Measurements from ENCODE around the gene REX1BD.

Gene REX1BD

GRCh38 chr19:18603255-18603957 lies 14.8 kb downstream of the REX1BD start:
- Histone ChIP-seq H3K4me1 (ENCODE audit: insufficient read depth, low read length) (peaks cover 8% of the 10 kb centered on the region; the same call in 1 of the 2 replicates), H3K36me3 (ENCODE audit: insufficient read depth, low read length) (no peaks in the 10 kb centered on the region), H3K9ac (ENCODE audit: low read depth, low read length) (peak overlapping the region; percentile 27; the same call in 1 of the 2 replicates), H3K9me3 (ENCODE audit: control insufficient read depth, insufficient read depth, low read length) (no peaks in the 10 kb centered on the region)

GRCh38 chr19:18603958-18604819 lies 15.6 kb downstream of the REX1BD start:
- no peaks in the 10 kb centered on the region for H3K9me3 ChIP-seq (ENCODE audit: control insufficient read depth, insufficient read depth, low read length)
- no peaks in the 10 kb centered on the region for H3K36me3 ChIP-seq (ENCODE audit: insufficient read depth, low read length)
- H3K4me1 ChIP-seq (ENCODE audit: insufficient read depth, low read length): peaks cover 8% of the 10 kb centered on the region; the same call in 1 of the 2 replicates
- peak overlapping the region; percentile 27; the same call in 1 of the 2 replicates for H3K9ac ChIP-seq (ENCODE audit: low read depth, low read length)

DNA sequence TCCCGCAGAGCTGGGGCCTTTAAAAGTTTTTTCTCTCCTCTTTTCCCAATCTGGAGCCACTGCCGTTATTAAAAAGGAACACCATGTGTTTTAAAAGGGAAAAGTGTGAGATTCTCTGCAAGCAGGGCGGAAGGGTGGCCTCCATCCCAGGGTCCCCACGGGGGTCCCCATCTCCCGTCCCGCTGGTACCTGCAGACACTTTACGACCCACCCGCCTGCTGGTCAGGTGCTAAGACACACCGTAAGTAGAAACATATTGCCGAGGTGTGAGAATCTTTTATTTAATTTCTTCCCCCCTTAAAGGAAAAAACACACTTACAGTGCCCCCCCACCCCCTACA lies 16.2 kb downstream of the REX1BD start:
- Histone ChIP-seq H3K4me1 (ENCODE audit: insufficient read depth, low read length) (peaks cover 12% of the 10 kb centered on the region; the same call in 1 of the 2 replicates), H3K9ac (ENCODE audit: low read depth, low read length) (no peak overlapping the region), H3K9me3 (ENCODE audit: control insufficient read depth, insufficient read depth, low read length) (no peaks in the 10 kb centered on the region), H3K36me3 (ENCODE audit: insufficient read depth, low read length) (no peaks in the 10 kb centered on the region)

GRCh38 chr19:18605196-18605545 lies 16.6 kb downstream of the REX1BD start:
- H3K9ac ChIP-seq (ENCODE audit: low read depth, low read length): no peak overlapping the region; the same call in 1 of the 2 replicates
- H3K9me3 ChIP-seq (ENCODE audit: control insufficient read depth, insufficient read depth, low read length): no peaks in the 10 kb centered on the region
- peaks cover 16% of the 10 kb centered on the region for H3K4me1 ChIP-seq (ENCODE audit: insufficient read depth, low read length)
- H3K36me3 ChIP-seq (ENCODE audit: insufficient read depth, low read length): no peaks in the 10 kb centered on the region

DNA sequence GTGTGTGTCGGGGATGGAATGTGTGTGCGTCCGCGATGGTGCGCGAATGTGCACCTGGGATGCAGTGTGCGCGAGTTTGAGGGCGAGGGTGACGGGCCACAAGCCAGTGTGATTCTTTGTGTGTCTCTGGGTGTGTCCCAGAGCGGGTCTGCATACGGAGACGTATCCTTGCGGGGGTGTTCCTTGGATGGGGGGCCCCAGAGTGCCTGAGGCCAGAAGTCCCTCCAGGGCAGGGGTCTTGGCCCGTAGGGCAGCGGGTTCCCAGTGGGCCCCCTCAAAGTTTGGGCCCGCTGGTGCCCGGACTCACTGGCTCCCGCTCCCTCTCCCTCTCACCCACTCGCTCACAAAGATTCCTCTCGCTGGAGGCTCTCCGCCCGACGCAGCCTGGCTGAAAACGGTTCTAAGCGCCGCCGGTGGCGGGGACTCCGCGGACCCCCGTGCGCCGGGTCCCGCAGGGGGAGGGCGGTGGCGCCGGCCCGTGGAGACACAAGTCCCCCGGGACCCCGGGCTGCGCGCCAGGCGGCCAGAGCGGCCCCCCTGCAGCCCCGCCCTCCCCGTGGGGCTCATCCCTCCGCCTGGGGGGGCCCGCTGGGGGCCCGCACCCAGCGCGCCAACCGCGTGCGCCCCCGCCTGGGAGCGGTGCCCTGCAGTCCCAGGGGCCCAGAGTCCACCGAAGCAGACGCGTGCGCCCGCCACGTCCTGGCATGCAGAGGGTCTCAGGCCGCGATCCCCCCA lies 17.1 kb downstream of the REX1BD start:
- H3K4me1 ChIP-seq (ENCODE audit: insufficient read depth, low read length): peaks cover 19% of the 10 kb centered on the region
- 0 out of 2 replicates have a peak overlapping the region, but pooled peaks have one; percentile 1 for H3K9ac ChIP-seq (ENCODE audit: low read depth, low read length)
- H3K36me3 ChIP-seq (ENCODE audit: insufficient read depth, low read length): no peaks in the 10 kb centered on the region
- no peaks in the 10 kb centered on the region for H3K9me3 ChIP-seq (ENCODE audit: control insufficient read depth, insufficient read depth, low read length)

DNA sequence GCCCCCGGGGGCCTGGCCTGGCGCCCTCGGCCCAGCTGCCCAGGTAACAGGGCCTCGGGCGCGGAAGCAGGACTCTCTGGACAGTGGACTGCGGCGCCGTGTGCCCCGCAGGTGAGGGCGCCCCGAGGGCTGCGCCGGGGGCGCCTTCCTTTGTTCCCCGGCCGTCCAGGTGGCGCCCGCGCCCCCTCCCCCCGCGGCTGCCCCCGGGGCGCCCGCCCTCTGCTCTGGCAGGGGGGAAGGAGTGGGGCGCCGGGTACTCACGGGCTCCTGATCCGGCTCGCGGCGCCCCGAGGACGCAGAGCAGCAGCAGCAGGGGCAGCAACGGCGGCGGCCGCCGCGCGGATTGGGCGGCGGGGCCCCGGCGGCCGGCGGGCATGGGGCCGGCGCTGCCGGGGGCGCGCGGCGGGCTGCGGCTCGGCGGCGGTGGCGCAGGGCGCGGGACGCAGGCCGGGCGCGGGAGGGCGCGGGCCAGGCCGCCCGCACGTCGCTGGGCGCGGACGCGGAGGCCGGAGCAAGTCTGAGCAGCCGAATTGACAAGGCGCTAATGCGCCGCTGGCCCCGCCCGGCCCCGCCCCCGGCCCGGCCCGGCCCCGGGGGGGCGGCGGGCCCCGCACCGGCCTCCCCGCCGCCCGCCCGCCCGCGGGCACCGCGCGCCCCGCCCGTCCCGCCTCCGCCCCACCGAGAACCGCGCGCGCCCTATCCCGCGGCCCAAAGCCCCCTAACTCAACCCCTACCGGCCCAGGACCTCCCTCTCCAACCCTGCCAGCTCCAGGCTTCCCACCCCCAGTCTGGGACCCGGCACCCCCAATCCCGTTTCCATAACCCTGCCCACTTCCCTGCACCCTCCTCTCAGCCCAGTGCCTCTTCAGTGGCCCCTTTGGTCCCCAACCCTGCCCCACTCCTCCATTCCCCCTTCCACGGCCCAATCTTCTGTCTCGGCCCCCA lies 18.0 kb downstream of the REX1BD start, which contains the start of gene CRLF1:
Gene CRLF1 (minus strand): TSS at position 519 of the 945 bp plus-strand sequence. CDS start 143 bp downstream, at position 376.
- Histone ChIP-seq H3K9ac (ENCODE audit: low read depth, low read length) (peak within 1 kb of the TSS; percentile 9; the same call in 1 of the 2 replicates), H3K36me3 (ENCODE audit: insufficient read depth, low read length) (no peaks in the 10 kb centered on the region), H3K9me3 (ENCODE audit: control insufficient read depth, insufficient read depth, low read length) (no peaks in the 10 kb centered on the region), H3K4me1 (ENCODE audit: insufficient read depth, low read length) (peaks cover 23% of the 10 kb centered on the region)

DNA sequence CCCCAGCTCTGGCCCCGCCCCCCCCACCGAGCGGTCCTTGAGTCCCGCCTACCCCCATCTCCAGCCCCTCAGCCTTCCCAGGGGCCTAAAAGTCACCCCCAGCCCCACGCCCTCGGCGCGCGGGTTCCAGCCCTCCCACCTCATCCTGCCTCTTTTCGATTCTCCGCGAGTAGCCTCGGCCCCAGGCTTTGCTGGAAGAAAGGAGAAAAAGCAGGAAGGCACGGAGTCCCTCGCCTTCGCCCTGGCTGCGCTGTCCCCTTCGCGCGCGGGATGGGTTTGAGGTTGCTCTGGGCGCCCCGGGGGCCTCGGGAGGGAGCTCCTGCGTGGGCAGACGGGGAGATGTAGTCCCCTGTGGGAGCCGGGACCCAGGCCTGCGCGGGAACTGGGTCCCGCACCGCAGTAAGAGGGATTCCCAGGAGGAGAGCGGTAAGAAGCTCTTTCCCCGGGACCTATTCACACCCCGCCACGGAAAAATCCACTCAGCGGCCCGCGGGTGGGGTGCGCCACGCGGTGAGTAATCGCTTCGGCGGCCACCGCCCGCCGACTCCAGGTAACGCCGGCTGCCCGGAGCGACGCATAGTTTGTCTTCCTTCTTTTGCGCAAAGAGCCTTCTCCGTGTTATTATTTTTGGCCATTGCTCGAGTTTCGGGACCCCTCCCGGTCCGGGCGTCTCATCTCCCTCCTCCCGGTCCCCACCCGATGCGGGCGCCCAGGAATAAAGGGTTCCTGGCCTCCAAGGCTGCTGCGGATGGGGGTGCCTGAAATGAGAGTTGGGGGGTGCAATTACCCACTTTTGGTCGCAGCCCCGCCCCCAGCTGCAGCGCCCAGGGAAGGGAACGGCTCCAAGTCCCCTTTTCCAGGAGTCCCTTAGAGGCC lies 18.9 kb downstream of the REX1BD start:
- Histone ChIP-seq H3K9ac (ENCODE audit: low read depth, low read length) (peak overlapping the region; percentile 9; the same call in 1 of the 2 replicates), H3K4me1 (ENCODE audit: insufficient read depth, low read length) (peaks cover 23% of the 10 kb centered on the region), H3K36me3 (ENCODE audit: insufficient read depth, low read length) (no peaks in the 10 kb centered on the region), H3K9me3 (ENCODE audit: control insufficient read depth, insufficient read depth, low read length) (no peaks in the 10 kb centered on the region)

GRCh38 chr19:18608102-18608804 lies 19.7 kb downstream of the REX1BD start:
- H3K4me1 ChIP-seq (ENCODE audit: insufficient read depth, low read length): peaks cover 23% of the 10 kb centered on the region
- no peak overlapping the region for H3K9ac ChIP-seq (ENCODE audit: low read depth, low read length)
- no peaks in the 10 kb centered on the region for H3K36me3 ChIP-seq (ENCODE audit: insufficient read depth, low read length)
- H3K9me3 ChIP-seq (ENCODE audit: control insufficient read depth, insufficient read depth, low read length): no peaks in the 10 kb centered on the region

DNA sequence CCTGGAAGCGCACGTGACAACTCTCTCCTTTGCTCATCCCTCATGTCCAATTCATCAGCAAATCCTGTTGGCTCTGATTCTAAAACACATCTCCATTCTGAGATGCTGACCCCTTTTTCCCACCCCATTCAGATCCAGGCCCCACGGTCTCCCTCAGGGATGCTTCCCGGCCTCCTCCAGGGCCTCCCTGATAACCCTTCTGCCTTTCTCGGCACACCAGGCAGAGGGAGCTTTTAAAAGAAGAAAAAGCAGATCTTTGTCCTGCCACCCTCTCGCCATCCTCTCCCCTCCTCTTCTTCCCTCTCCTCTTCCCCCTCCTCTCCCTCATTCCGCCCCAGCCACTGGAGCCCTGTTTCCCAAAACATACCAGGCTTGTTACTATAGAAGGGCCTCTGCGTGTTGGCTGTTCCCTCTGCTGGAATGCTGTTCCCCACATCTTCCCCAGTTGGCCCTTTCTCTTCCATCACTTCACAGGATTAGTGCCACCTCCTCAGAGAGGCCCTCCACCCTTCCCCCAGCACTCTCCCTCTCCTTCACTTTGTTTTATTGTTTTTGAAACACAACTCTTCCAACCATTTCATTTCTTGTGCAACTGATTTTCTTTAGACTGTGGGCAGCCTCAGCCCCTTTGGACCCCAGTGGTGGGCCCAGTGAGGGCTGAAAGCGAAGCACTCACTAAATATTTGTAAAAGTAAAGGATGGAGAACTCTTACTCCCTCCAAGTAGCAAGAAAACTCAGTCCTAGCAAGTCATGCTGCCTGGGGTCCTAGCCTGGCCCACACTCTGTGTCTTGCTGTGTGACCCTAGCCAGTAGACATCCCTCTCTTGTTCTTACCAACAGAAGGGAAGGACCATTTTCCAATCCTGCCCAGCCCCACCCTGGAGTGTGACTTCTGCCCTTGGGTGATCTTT lies 20.5 kb downstream of the REX1BD start:
- no peak overlapping the region for H3K9ac ChIP-seq (ENCODE audit: low read depth, low read length)
- H3K36me3 ChIP-seq (ENCODE audit: insufficient read depth, low read length): no peaks in the 10 kb centered on the region
- no peaks in the 10 kb centered on the region for H3K9me3 ChIP-seq (ENCODE audit: control insufficient read depth, insufficient read depth, low read length)
- H3K4me1 ChIP-seq (ENCODE audit: insufficient read depth, low read length): peaks cover 22% of the 10 kb centered on the region

DNA sequence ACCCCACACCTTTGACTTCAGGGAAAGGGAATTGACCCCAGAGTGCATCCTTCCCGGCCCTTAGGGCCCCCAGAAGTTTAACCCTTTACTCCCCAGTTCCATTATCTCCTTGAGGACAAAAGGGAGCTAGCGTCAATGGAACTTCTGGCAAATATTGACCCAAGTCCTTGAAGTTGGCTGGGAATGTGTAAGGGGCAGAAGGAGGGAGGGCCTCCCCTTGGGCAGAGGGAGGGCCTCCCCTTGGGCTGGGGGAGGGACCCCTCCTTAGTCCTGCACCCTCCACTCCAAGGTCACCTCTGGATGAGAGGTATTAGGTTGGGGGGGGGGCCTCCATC lies 21.1 kb downstream of the REX1BD start:
- Histone ChIP-seq H3K4me1 (ENCODE audit: insufficient read depth, low read length) (peaks cover 16% of the 10 kb centered on the region), H3K9ac (ENCODE audit: low read depth, low read length) (no peak overlapping the region; the same call in 1 of the 2 replicates), H3K9me3 (ENCODE audit: control insufficient read depth, insufficient read depth, low read length) (no peaks in the 10 kb centered on the region), H3K36me3 (ENCODE audit: insufficient read depth, low read length) (no peaks in the 10 kb centered on the region)

DNA sequence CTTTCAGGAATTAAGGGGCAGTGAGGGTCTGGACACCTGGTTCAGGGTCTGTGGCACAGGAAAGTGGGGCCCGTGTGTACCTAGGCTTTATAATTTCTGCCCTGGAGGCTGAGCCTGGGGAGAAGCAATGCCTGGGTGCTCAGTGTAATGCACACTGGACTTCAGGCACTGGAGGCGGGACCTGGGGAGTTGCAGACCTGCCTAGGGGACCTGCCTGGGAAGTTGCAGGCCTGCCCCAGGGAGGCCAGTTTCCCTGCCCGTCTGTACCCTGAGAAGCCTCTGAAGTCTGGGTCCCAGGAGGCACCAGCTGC lies 21.6 kb downstream of the REX1BD start:
- no peaks in the 10 kb centered on the region for H3K9me3 ChIP-seq (ENCODE audit: control insufficient read depth, insufficient read depth, low read length)
- no peaks in the 10 kb centered on the region for H3K36me3 ChIP-seq (ENCODE audit: insufficient read depth, low read length)
- no peak overlapping the region; the same call in 1 of the 2 replicates for H3K9ac ChIP-seq (ENCODE audit: low read depth, low read length)
- H3K4me1 ChIP-seq (ENCODE audit: insufficient read depth, low read length): peaks cover 15% of the 10 kb centered on the region

All from ES-I3 (cell line).